ENCODE results near the gene IFT22. TPM values are rescaled to one million over a fixed set of nuclear protein-coding genes. Genes with fewer than 3 reads are reported as not detected.

The IFT22 gene
- total RNA-seq, 1 experiment from 2014 or later = 21.3 TPM

- H3K14ac ChIP-seq (ENCODE audit: insufficient read depth, low read length) = no peak overlapping the region
- no peak overlapping the region for H2AK5ac ChIP-seq (ENCODE audit: insufficient read length, low read length)
- no peak overlapping the region for H3K23ac ChIP-seq (ENCODE audit: insufficient read length, low read depth, low read length)
- no peak for DNase-seq
- H3K4me1 ChIP-seq (ENCODE audit: insufficient read depth, low read length) = peaks cover 8% of the 10 kb centered on the region
- no peak overlapping the region for H3K56ac ChIP-seq (ENCODE audit: insufficient read length, low read depth, low read length)
- Mint-ChIP-seq H3K9me3 (peaks cover 3% of the 10 kb centered on the region in 2 experiments; a peak in 2 of 5 replicates), H3K4me1 (peaks cover 12 to 14% of the 10 kb centered on the region in 2 experiments), H3K27ac (no peak overlapping the region), H3K36me3 (ENCODE audit: insufficient read depth in 1 of 3, low read depth in 3 of 3) (no peaks in the 10 kb centered on the region), H3K27me3 (ENCODE audit: low read depth) (no peaks in the 10 kb centered on the region; the same call in 1 of the 2 replicates), H3K4me3 (no peak overlapping the region)
- H4K8ac ChIP-seq (replicated peaks; ENCODE audit: insufficient read length, low read depth, low read length) = no peak overlapping the region
- H3K79me1 ChIP-seq (ENCODE audit: insufficient read depth, low read depth, low read length, poor library complexity, severe bottlenecking) = no peaks in the 10 kb centered on the region
- H3K79me2 ChIP-seq (ENCODE audit: insufficient read depth, low read length) = no peaks in the 10 kb centered on the region
- H2BK20ac ChIP-seq (ENCODE audit: low read depth, low read length, poor library complexity, severe bottlenecking) = no peak overlapping the region
- H4K91ac ChIP-seq (ENCODE audit: insufficient read length, low read depth, low read length) = no peak overlapping the region
- H3K18ac ChIP-seq (ENCODE audit: insufficient read length, low read depth, low read length) = no peak overlapping the region
- TF ChIP-seq, protein P1, sequence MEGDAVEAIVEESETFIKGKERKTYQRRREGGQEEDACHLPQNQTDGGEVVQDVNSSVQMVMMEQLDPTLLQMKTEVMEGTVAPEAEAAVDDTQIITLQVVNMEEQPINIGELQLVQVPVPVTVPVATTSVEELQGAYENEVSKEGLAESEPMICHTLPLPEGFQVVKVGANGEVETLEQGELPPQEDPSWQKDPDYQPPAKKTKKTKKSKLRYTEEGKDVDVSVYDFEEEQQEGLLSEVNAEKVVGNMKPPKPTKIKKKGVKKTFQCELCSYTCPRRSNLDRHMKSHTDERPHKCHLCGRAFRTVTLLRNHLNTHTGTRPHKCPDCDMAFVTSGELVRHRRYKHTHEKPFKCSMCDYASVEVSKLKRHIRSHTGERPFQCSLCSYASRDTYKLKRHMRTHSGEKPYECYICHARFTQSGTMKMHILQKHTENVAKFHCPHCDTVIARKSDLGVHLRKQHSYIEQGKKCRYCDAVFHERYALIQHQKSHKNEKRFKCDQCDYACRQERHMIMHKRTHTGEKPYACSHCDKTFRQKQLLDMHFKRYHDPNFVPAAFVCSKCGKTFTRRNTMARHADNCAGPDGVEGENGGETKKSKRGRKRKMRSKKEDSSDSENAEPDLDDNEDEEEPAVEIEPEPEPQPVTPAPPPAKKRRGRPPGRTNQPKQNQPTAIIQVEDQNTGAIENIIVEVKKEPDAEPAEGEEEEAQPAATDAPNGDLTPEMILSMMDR (conservative IDR thresholded peaks at IDR 0.05) = no peak
- no peaks in the 10 kb centered on the region for H3K23me2 ChIP-seq (ENCODE audit: insufficient read length, low read depth, low read length, poor library complexity, severe bottlenecking)
- H2BK120ac ChIP-seq (ENCODE audit: low read depth, low read length, poor library complexity, severe bottlenecking) = no peak overlapping the region
- H4K5ac ChIP-seq (ENCODE audit: insufficient read length, low read depth, low read length) = no peak overlapping the region
- no peak overlapping the region for H3K27ac ChIP-seq (ENCODE audit: insufficient read length, low read depth, low read length)
- H2BK15ac ChIP-seq (ENCODE audit: low read depth, low read length) = no peak overlapping the region
- H2BK12ac ChIP-seq (ENCODE audit: insufficient read length, low read depth, low read length) = no peak overlapping the region
- H3K9me3 ChIP-seq (ENCODE audit: control insufficient read depth, low read depth, low read length) = no peaks in the 10 kb centered on the region
- H3T11ph ChIP-seq (ENCODE audit: low read length) = no peak overlapping the region
- H3K9ac ChIP-seq (ENCODE audit: extremely low read depth, insufficient read length, low read length) = no peak overlapping the region
- no peak overlapping the region for H2BK5ac ChIP-seq (ENCODE audit: insufficient read length, low read length)
- no peaks in the 10 kb centered on the region for H3K27me3 ChIP-seq (ENCODE audit: insufficient read depth, low read length)
- no peak overlapping the region for H2AFZ ChIP-seq (ENCODE audit: low read length)
- no peak overlapping the region for H3K4me2 ChIP-seq (ENCODE audit: insufficient read depth, insufficient read length, low read length)
- no peaks in the 10 kb centered on the region for H4K20me1 ChIP-seq (ENCODE audit: control insufficient read depth, insufficient read depth, insufficient read length)
- WGBS (ENCODE audit: extremely low coverage, insufficient read length, low lambda C conversion rate) = no CpG with 5 or more reads among the region's 5 CpGs
- H3K4ac ChIP-seq (ENCODE audit: low read depth, low read length) = no peak overlapping the region
These were observed 50.6 kb downstream of the IFT22 start for GRCh38 chr7:101271021-101271420.

Measured in H9 (cell line).